Measurements from ENCODE around the gene JAML. TPM values are rescaled to one million over a fixed set of nuclear protein-coding genes. Genes with fewer than 3 reads are reported as not detected.

Gene JAML
- total and polyA plus RNA-seq, 9 of the 15 experiments (the other 6 are each of a cell fraction or from before 2014, with no cell fraction given), result 0.05 to 0.32 (median 0.22) TPM; not detected in 4

DNA sequence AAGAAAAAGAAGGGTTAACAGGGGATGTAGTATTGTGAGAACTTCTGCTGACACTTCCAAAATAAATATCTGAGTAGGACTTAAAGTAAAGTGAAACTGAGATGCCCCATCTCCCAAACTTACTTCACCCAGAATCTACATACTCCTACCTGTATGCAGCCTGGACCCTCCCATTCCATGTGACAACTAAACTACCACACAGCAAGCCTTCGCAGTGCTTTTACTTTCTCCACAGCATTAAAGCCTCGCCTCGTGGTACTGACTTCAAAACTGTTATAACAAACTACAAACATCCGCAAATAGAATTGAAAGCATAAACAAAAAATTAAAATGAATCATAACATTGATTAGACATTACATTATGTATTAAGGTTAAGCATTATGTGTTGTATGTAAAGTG is 38.3 kb upstream of the JAML start:
- Histone ChIP-seq H3K27me3 (ENCODE audit: control insufficient read depth in 2 of 2, insufficient read depth in 2 of 2, low read length in 2 of 2) (peaks cover 31 to 37% of the 10 kb centered on the region in 2 experiments), H3K9ac (ENCODE audit: insufficient read depth in 1 of 2, low read depth in 2 of 2, low read length in 2 of 2) (no peak overlapping the region), H3K4me2 (ENCODE audit: insufficient read depth, low read length) (no peak overlapping the region), H3K27ac (ENCODE audit: extremely low read depth, low read depth, low read length) (no peak overlapping the region), H3K9me1 (ENCODE audit: control insufficient read depth, insufficient read depth, low read length) (no peaks in the 10 kb centered on the region), H3K9me3 (replicated peaks; ENCODE audit: control insufficient read depth, insufficient read depth, low read depth, low read length) (0 out of 2 replicates have a peak, but pooled peaks cover 2% of the 10 kb centered on the region), H2AFZ (ENCODE audit: low read depth, low read length) (no peak overlapping the region), H3K36me3 (ENCODE audit: control insufficient read depth, insufficient read depth, low read length) (no peaks in the 10 kb centered on the region), H3K4me1 (replicated peaks in 1 of 2; ENCODE audit: control insufficient read depth in 2 of 2, insufficient read depth in 2 of 2, low read length in 2 of 2) (no peaks in the 10 kb centered on the region), H4K20me1 (replicated peaks; ENCODE audit: control insufficient read depth, insufficient read depth, low read length) (no peaks in the 10 kb centered on the region), H3K79me2 (ENCODE audit: control insufficient read depth, insufficient read depth, low read length) (no peaks in the 10 kb centered on the region), H3K4me3 (no peak overlapping the region)
- TF ChIP-seq ZNF707 (CRISPR knock-in tag; conservative IDR thresholded peaks at IDR 0.05), result no peak
- DNase-seq (ENCODE audit: extremely low read depth in 1 of 4, low spot score in 3 of 4), result no peak
- CTCF ChIA-PET (ENCODE audit: low intra/inter-chr PET ratio), result no interaction called here
- in situ Hi-C loops (cut with MboI) (no loop called here), intact Hi-C loops (cut with micrococcal nuclease) (no loop called here)
- ATAC-seq, result no peak
- POLR2A ChIA-PET, result no interaction called here
- 7% methylated on average over 4 of the region's 4 CpGs for WGBS (ENCODE audit: insufficient coverage, low coverage, missing lambda C conversion rate)
- no peak for FAIRE-seq
- BruUV-seq (replicated peaks), result no TSS peak

DNA sequence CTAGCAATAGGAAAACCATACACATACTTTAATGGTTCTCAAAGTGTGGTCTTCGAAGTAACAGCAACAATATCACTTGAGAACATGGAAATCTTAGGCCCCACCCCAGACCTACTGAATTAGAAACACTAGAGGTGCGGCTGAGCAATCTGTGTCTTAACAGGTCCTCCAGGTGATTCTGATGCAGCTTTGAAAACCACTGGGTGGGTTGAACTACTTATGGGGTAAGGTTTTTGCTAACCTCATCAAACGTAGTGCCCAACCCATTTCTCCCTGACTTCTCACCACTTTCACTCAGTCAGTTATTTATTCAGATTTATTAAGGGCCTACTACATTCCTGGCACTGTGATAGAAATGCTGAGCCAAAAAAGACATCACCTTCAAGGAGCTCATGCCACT is 35.5 kb upstream of the JAML start:
- TF ChIP-seq NR2C2 (CRISPR knock-in tag; IDR thresholded peaks at IDR 0.05), result no peak
- TF ChIP-seq NR2C2 (tag; IDR thresholded peaks at IDR 0.05), result no peak
- no peak for TF ChIP-seq EP300 (IDR thresholded peaks at IDR 0.05; ENCODE audit: low read length)
- TF ChIP-seq, protein P1, sequence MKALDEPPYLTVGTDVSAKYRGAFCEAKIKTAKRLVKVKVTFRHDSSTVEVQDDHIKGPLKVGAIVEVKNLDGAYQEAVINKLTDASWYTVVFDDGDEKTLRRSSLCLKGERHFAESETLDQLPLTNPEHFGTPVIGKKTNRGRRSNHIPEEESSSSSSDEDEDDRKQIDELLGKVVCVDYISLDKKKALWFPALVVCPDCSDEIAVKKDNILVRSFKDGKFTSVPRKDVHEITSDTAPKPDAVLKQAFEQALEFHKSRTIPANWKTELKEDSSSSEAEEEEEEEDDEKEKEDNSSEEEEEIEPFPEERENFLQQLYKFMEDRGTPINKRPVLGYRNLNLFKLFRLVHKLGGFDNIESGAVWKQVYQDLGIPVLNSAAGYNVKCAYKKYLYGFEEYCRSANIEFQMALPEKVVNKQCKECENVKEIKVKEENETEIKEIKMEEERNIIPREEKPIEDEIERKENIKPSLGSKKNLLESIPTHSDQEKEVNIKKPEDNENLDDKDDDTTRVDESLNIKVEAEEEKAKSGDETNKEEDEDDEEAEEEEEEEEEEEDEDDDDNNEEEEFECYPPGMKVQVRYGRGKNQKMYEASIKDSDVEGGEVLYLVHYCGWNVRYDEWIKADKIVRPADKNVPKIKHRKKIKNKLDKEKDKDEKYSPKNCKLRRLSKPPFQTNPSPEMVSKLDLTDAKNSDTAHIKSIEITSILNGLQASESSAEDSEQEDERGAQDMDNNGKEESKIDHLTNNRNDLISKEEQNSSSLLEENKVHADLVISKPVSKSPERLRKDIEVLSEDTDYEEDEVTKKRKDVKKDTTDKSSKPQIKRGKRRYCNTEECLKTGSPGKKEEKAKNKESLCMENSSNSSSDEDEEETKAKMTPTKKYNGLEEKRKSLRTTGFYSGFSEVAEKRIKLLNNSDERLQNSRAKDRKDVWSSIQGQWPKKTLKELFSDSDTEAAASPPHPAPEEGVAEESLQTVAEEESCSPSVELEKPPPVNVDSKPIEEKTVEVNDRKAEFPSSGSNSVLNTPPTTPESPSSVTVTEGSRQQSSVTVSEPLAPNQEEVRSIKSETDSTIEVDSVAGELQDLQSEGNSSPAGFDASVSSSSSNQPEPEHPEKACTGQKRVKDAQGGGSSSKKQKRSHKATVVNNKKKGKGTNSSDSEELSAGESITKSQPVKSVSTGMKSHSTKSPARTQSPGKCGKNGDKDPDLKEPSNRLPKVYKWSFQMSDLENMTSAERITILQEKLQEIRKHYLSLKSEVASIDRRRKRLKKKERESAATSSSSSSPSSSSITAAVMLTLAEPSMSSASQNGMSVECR (CRISPR knock-in tag; IDR thresholded peaks at IDR 0.05), result no peak
- no peak for TF ChIP-seq SMARCB1 (IDR thresholded peaks at IDR 0.05; ENCODE audit: insufficient read length, low read depth)
- no peak overlapping the region for H3K4me2 ChIP-seq (ENCODE audit: insufficient read depth, low read length)
- intact Hi-C loops (cut with micrococcal nuclease), result no loop called here
- peaks cover 28 to 31% of the 10 kb centered on the region in 2 experiments for H3K27me3 ChIP-seq (ENCODE audit: control insufficient read depth in 2 of 2, insufficient read depth in 2 of 2, low read length in 2 of 2)
- in situ Hi-C loops (cut with MboI), result no loop called here
- H3K4me3 ChIP-seq, result no peak overlapping the region
- FAIRE-seq (no peak), ATAC-seq (no peak), DNase-seq (ENCODE audit: extremely low read depth in 1 of 4, low spot score in 3 of 4) (no peak)
- no peaks in the 10 kb centered on the region for H3K36me3 ChIP-seq (ENCODE audit: control insufficient read depth, insufficient read depth, low read length)
- no peak overlapping the region for H2AFZ ChIP-seq (ENCODE audit: low read depth, low read length)
- CTCF ChIA-PET (ENCODE audit: low intra/inter-chr PET ratio), result no interaction called here
- no peaks in the 10 kb centered on the region for H3K9me1 ChIP-seq (ENCODE audit: control insufficient read depth, insufficient read depth, low read length)
- POLR2A ChIA-PET, result interaction anchor here (1.0 kb wide), 1 partner anchor 269 kb away, joined by 3 read pairs; no protein-coding TSS in a partner anchor
- 4% methylated on average over 3 of the region's 3 CpGs for WGBS (ENCODE audit: insufficient coverage, low coverage, missing lambda C conversion rate)
- H4K20me1 ChIP-seq (replicated peaks; ENCODE audit: control insufficient read depth, insufficient read depth, low read length), result no peaks in the 10 kb centered on the region
- H3K27ac ChIP-seq (ENCODE audit: extremely low read depth, low read depth, low read length), result no peak overlapping the region
- H3K9me3 ChIP-seq (replicated peaks; ENCODE audit: control insufficient read depth, insufficient read depth, low read depth, low read length), result 0 out of 2 replicates have a peak, but pooled peaks cover 2% of the 10 kb centered on the region
- H3K9ac ChIP-seq (ENCODE audit: insufficient read depth in 1 of 2, low read depth in 2 of 2, low read length in 2 of 2), result no peak overlapping the region
- H3K79me2 ChIP-seq (ENCODE audit: control insufficient read depth, insufficient read depth, low read length), result no peaks in the 10 kb centered on the region
- no TSS peak for BruUV-seq (replicated peaks)
- H3K4me1 ChIP-seq (replicated peaks in 1 of 2; ENCODE audit: control insufficient read depth in 2 of 2, insufficient read depth in 2 of 2, low read length in 2 of 2), result no peaks in the 10 kb centered on the region
